MM.1S (cell line): ENCODE results near the gene CLASP1.

ENCODE experiments used
- DNase-seq: peaks from one replicate; pipeline ENCODE4 v3.0.0-alpha.2; 2015
- H2AFZ ChIP-seq: fragments of 300-600 bp; sonication (generic); 2 replicates; pipeline ENCODE4 v1.6.0; 2016; ENCODE audit warnings: antibody characterized with exemption, low read length
- H3F3A ChIP-seq: fragments of 300-600 bp; sonication (generic); 2 replicates; pipeline ENCODE4 v1.6.1; 2016; ENCODE audit warnings: mild to moderate bottlenecking, antibody characterized with exemption, low read length, moderate library complexity, mixed read lengths; ENCODE audit not compliant: insufficient read depth
- H3K27ac ChIP-seq: fragments of 300-600 bp; sonication (generic); 2 replicates; pipeline ENCODE4 v1.5.1; 2016; ENCODE audit warnings: mild to moderate bottlenecking, low read length
- H3K27me3 ChIP-seq: fragments of 300-600 bp; sonication (generic); replicated peaks from 2 replicates; pipeline ENCODE4 v1.6.0; 2016; ENCODE audit warnings: low read length; ENCODE audit not compliant: insufficient read depth
- H3K36me3 ChIP-seq: fragments of 300-600 bp; sonication (generic); replicated peaks from 2 replicates; pipeline ENCODE4 v1.6.1; 2016; ENCODE audit warnings: mild to moderate bottlenecking, low read length, mixed read lengths; ENCODE audit not compliant: insufficient read depth
- H3K4me1 ChIP-seq: fragments of 300-600 bp; sonication (generic); 2 replicates; pipeline ENCODE4 v1.6.1; 2016; ENCODE audit warnings: low read length, mixed read lengths
- H3K4me2 ChIP-seq: fragments of 300-600 bp; sonication (generic); 2 replicates; pipeline ENCODE4 v1.6.0; 2016; ENCODE audit warnings: low read depth, low read length
- H3K4me3 ChIP-seq: fragments of 300-600 bp; sonication (generic); 2 replicates; pipeline ENCODE4 v1.5.1; 2016; ENCODE audit warnings: low read length, mixed read lengths
- H3K79me2 ChIP-seq: fragments of 300-600 bp; sonication (generic); 2 replicates; pipeline ENCODE4 v1.6.1; 2016; ENCODE audit warnings: mixed run types, low read length, mixed read lengths
- H3K9ac ChIP-seq: fragments of 300-600 bp; sonication (generic); 2 replicates; pipeline ENCODE4 v1.6.1; 2016; ENCODE audit warnings: low read length, mixed read lengths
- H3K9me2 ChIP-seq: fragments of 300-600 bp; sonication (generic); replicated peaks from 2 replicates; pipeline ENCODE4 v1.6.1; 2016; ENCODE audit warnings: mild to moderate bottlenecking, low read length, mixed read lengths; ENCODE audit not compliant: insufficient read depth
- H3K9me3 ChIP-seq: fragments of 300-600 bp; sonication (generic); replicated peaks from 2 replicates; pipeline ENCODE4 v1.6.1; 2016; ENCODE audit warnings: mild to moderate bottlenecking, low read length, mixed read lengths; ENCODE audit not compliant: insufficient read depth
- H4K20me1 ChIP-seq: fragments of 300-600 bp; sonication (generic); 2 replicates; pipeline ENCODE4 v1.6.1; 2016; ENCODE audit warnings: mild to moderate bottlenecking, low read length, moderate library complexity, mixed read lengths; ENCODE audit not compliant: insufficient read depth
- EZH2 ChIP-seq: fragments of 300-600 bp; sonication (generic); optimal IDR thresholded peaks from 2 replicates; pipeline ENCODE3; 2017; ENCODE audit warnings: low read depth, mild to moderate bottlenecking, antibody characterized with exemption, low read length, mixed read lengths
- EZH2phosphoT487 ChIP-seq: fragments of 300-600 bp; sonication (generic); IDR thresholded peaks from 2 replicates; pipeline ENCODE4 v1.6.1; 2018; ENCODE audit warnings: antibody characterized with exemption, low read length
- TF ChIP-seq, protein P1 (sequence below): fragments of 300-600 bp; sonication (generic); IDR thresholded peaks from 2 replicates; pipeline ENCODE4 v1.5.1; 2016; ENCODE audit warnings: antibody characterized with exemption, low read length, mixed read lengths

Gene CLASP1

DNA sequence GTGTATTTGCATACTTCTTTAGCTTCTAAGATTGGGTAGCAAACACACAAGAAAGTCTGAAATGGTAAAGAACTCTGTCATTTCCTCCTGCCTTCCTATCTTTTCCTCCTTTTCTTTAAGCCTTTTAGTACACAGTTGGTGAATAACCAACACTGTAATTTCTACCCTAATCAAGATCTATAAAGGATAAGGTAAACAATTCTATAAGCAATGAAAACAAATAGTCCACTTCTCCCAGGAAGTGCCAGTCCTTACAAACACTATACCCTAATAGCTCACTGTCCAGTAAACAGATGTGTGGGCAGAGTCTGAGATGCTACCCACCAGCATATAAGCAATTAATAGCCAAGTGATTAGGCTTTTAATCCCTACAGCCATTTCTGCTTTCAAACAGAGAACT lies 283.2 kb downstream of the CLASP1 start:
- H3K9me2 ChIP-seq, result no peaks in the 10 kb centered on the region
- no peak overlapping the region for H3K4me2 ChIP-seq
- H2AFZ ChIP-seq, result no peak overlapping the region
- no peaks in the 10 kb centered on the region for H3K36me3 ChIP-seq
- DNase-seq, result no peak
- H3F3A ChIP-seq, result no peaks in the 10 kb centered on the region
- H3K27me3 ChIP-seq, result no peaks in the 10 kb centered on the region
- H3K79me2 ChIP-seq, result no peaks in the 10 kb centered on the region
- H3K4me3 ChIP-seq, result no peak overlapping the region
- H3K27ac ChIP-seq, result no peak overlapping the region
- H3K4me1 ChIP-seq, result no peaks in the 10 kb centered on the region
- TF ChIP-seq EZH2, result no peak
- TF ChIP-seq, protein P1, sequence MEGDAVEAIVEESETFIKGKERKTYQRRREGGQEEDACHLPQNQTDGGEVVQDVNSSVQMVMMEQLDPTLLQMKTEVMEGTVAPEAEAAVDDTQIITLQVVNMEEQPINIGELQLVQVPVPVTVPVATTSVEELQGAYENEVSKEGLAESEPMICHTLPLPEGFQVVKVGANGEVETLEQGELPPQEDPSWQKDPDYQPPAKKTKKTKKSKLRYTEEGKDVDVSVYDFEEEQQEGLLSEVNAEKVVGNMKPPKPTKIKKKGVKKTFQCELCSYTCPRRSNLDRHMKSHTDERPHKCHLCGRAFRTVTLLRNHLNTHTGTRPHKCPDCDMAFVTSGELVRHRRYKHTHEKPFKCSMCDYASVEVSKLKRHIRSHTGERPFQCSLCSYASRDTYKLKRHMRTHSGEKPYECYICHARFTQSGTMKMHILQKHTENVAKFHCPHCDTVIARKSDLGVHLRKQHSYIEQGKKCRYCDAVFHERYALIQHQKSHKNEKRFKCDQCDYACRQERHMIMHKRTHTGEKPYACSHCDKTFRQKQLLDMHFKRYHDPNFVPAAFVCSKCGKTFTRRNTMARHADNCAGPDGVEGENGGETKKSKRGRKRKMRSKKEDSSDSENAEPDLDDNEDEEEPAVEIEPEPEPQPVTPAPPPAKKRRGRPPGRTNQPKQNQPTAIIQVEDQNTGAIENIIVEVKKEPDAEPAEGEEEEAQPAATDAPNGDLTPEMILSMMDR, result no peak
- TF ChIP-seq EZH2phosphoT487, result no peak
- H3K9ac ChIP-seq, result no peak overlapping the region
- no peaks in the 10 kb centered on the region for H3K9me3 ChIP-seq
- no peaks in the 10 kb centered on the region for H4K20me1 ChIP-seq

DNA sequence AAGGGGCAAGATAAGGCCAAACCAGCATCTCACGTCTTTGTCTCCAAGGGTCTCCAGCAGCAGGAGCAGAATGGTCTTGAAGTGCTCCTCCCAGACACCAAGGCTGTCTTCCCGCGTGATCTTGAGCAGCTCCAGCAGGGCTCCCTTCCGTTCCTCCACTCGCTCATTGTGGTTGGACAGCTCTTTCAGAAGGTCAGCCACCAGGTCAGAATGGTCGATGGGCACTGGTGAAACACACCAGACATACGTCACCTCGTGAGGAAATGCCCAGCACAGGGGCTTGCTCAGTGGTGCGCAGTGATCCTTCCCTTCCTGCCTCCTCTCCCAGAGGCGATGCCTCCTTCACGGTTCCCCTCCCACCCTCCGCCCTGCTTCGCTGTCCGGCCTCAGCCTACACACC lies 284.2 kb downstream of the CLASP1 start:
- H3K4me2 ChIP-seq, result no peak overlapping the region
- no peak overlapping the region for H2AFZ ChIP-seq
- DNase-seq, result no peak
- H4K20me1 ChIP-seq, result no peaks in the 10 kb centered on the region
- no peak overlapping the region for H3K9ac ChIP-seq
- no peak overlapping the region for H3K4me3 ChIP-seq
- H3K27ac ChIP-seq, result no peak overlapping the region
- H3K9me3 ChIP-seq, result no peaks in the 10 kb centered on the region
- H3K79me2 ChIP-seq, result no peaks in the 10 kb centered on the region
- TF ChIP-seq EZH2phosphoT487 (no peak), EZH2 (no peak)
- TF ChIP-seq, protein P1, result no peak
- H3F3A ChIP-seq, result no peaks in the 10 kb centered on the region
- no peaks in the 10 kb centered on the region for H3K27me3 ChIP-seq
- H3K9me2 ChIP-seq, result no peaks in the 10 kb centered on the region
- H3K36me3 ChIP-seq, result no peaks in the 10 kb centered on the region
- no peaks in the 10 kb centered on the region for H3K4me1 ChIP-seq

DNA sequence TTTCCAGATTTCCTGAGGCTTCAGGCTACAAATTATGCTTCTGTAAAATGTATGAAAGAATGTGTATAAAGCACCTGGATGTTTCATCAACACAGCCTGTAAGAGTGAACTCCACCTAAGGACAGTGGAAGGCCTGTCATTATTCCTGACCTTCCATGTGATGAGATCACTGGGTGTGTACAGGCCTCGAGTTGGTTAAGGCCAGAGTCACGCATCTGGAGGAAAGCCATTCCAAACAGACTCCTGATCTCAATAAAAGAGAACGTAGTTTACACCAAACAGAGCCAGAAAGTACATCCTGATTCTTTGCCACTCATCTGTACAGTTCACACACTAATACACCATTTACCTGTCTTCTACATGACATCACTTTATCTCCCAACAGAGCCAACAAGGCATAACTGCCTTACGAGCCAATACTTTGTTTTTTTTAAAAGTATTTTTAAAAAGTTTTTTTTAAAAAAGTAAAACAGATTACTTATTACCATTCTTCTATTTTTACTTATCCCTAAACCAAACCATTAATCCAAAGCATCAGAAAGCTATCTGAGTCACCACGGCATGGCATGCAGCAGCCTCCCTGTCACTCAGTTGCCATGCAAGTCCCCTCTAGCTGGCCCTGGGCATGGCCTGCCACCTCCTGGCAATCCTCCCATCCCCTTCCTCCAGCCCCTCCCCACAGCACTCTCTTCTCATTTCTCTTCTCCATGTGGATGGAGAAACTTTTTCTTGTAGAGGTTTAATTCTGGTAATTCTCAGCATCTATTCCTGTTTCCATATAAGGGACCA lies 285.4 kb downstream of the CLASP1 start:
- Histone ChIP-seq H3K9ac (no peak overlapping the region), H3K4me1 (no peaks in the 10 kb centered on the region), H3F3A (no peaks in the 10 kb centered on the region), H3K9me3 (no peaks in the 10 kb centered on the region), H3K27ac (no peak overlapping the region), H3K9me2 (no peaks in the 10 kb centered on the region), H3K36me3 (no peaks in the 10 kb centered on the region; the same call in 1 of the 2 replicates), H3K27me3 (no peaks in the 10 kb centered on the region), H3K4me2 (no peak overlapping the region), H3K79me2 (no peaks in the 10 kb centered on the region), H3K4me3 (no peak overlapping the region), H2AFZ (no peak overlapping the region), H4K20me1 (no peaks in the 10 kb centered on the region)
- TF ChIP-seq, protein P1, result no peak
- TF ChIP-seq EZH2phosphoT487, result no peak
- TF ChIP-seq EZH2, result no peak
- no peak for DNase-seq
